NCI-H2107 (cell line): ENCODE measurements around the gene TPRG1.
"Not testable (repeated sequence)": the region's sequence is repeated elsewhere in the genome, so short reads cannot be mapped to it uniquely, and the experiment has no call there.

Experiments used
- DNase-seq: peaks from one replicate; lab custom pipeline; 2025; lab: John Stamatoyannopoulos, UW

The TPRG1 gene

DNA sequence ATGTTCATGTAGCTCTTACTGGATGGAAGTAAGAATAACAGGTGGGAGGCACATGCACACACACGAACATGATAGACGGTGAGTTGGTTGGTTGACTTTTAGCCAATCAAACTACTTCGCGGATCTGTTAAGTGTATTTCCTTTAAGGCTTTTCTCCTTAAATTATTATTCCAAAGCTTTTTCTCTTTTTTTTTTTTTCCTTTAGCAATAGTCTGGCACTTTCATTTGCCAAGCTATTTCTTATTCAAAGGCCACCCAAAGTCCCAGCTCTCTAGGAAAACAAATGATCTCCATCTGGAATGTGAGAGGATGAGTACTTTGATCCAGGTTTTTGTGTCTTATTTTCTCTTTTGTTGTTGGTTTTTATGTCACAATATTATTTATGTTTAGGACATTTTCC is 141.1 kb downstream of the TPRG1 start:
- DNase-seq: no peak

GRCh38 chr3:189316296-189317019 is 144.7 kb downstream of the TPRG1 start:
- no peak for DNase-seq

DNA sequence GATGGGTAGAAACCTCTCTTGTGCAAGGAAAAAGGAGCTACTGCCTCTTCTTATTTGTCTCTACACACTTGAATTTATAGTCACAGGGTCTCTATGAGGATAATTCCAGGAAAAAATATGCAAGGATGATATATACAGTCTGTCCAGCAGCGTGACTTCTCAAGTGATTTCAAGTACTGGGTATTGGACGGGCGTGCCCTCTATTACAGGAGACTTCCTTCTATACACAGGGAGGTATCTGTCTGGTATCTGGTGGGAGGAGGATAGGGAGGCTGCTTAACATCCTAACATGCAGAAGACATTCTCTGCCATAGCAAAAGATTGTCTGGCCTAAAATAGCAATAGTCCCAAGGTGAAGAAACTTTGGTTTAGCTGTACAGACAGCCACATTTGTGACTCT is 146.1 kb downstream of the TPRG1 start:
- no peak for DNase-seq

- DNase-seq: no peak
Measured at GRCh38 chr3:189320511-189320910, 148.7 kb downstream of the TPRG1 start.

GRCh38 chr3:189322339-189322738 is 150.6 kb downstream of the TPRG1 start:
- no peak for DNase-seq

DNA sequence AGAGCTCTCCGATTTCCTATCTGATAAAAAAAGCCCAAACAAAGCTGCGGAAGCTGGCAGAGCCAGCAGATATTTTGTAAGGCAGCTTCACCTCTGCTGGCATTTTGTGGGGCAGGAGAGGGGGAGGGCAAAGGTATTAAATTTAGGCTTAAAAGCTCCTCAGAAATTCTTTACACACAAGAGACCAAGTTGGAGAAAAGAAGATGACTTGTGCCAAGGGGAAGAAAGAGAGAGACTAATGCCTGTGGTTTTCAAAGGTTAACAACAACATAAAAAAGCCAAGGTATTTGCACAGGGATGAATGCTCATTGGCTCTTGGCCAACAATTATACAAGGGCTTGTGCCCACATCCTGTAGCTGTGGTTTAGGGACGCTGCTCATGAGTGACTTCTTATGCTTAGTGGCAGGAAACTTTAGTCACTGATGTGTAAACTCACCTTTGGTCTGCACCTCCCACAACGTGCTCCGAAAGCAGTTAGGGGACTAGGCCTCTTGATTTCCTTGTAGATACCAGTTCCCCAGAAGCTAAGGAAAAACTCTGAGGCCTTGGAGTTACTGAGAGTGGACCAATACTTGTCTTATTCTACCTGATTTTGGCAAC is 152.9 kb downstream of the TPRG1 start:
- peak; percentile 59 for DNase-seq

GRCh38 chr3:189325454-189325853 is 153.7 kb downstream of the TPRG1 start:
- DNase-seq: no peak

- DNase-seq: not testable (repeated sequence)
Measured at GRCh38 chr3:189329630-189330029, 157.9 kb downstream of the TPRG1 start.

- no peak for DNase-seq
Measured at GRCh38 chr3:189330066-189330465, 158.3 kb downstream of the TPRG1 start.

DNA sequence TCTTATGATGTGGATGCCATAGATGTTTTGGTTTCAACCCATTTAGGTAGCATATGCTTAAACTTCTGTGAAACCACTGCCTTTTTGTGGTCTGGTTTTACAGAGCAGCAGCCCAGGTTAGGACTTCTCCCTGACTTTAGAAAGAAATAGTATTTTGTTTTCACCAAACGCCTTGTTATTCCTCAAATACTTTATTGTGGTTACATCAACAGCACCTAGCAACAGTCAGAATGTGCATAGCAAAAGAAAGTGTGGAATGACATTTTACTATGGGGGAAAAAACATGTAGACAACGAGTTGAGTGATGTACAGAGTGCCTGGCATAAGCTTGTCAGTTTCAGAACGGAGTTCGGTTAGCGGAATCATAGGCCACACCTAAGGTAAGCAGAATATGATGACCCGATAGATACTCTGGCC is 159.2 kb downstream of the TPRG1 start:
- DNase-seq: no peak

- no peak for DNase-seq
Measured at GRCh38 chr3:189334064-189334920, 162.5 kb downstream of the TPRG1 start.

GRCh38 chr3:189337673-189338091 is 165.9 kb downstream of the TPRG1 start:
- DNase-seq: no peak

DNA sequence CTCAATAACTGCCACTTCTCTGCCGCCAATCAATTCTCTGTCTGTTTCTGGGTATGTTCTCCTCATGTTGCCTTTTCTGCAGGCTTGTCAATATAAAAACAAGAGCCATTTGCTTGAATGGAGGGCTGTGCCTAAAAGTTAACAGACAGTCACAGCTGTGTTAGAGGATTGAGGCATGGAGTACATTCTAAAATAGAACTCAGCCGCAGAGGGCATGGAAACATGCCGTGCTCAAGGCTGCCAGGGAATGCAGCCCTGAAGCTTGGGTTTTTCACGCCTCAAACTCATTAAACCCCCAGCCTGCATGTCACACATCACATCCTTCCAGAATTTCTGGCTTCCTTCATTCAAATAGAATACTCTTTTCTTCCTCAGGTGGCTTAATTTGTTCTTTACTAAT is 166.6 kb downstream of the TPRG1 start:
- DNase-seq: no peak

GRCh38 chr3:189339996-189340395 is 168.2 kb downstream of the TPRG1 start:
- no peak for DNase-seq

DNA sequence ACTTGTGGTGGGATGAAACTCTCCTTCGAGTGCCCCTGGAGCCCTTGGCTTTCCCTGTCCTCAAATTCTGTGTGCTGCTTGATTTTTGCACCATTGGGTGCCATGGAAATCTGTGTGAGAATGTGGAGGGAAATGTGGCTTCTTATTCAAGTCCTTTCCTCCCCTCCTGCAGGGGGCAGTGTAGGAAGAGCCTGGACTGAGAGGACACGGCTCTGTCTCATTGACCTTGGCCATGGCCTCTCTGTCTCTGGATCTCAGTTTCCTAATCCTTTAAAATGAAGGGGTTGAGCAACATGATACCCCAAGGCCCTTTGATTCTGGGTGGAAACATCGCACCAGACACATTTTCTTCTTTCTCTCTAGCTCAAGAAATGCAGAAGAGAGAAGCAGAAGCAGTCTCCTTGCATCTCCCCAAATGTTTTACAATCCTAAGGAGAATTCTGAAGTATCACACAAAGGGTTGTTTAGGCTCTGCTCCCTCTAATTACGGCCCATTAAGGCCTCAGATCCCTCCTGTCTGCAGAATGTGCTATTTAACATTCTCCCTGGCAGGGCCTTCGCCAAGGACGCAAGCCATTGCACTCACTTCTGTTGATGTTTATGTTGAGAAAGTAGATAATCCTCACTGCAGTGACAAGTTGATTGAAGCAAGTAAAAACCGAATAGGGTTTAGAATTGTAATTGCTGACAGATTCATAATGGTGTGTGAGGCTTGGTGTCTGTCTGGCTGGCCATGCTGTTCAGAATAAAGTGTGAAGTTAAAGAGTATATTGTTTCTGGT is 169.1 kb downstream of the TPRG1 start:
- no peak for DNase-seq

- DNase-seq: no peak
Measured at GRCh38 chr3:189342811-189343210, 171.0 kb downstream of the TPRG1 start.

- no peak for DNase-seq
Measured at GRCh38 chr3:189344996-189345395, 173.2 kb downstream of the TPRG1 start.

- no peak for DNase-seq
Measured at GRCh38 chr3:189349772-189350171, 178.0 kb downstream of the TPRG1 start.

DNA sequence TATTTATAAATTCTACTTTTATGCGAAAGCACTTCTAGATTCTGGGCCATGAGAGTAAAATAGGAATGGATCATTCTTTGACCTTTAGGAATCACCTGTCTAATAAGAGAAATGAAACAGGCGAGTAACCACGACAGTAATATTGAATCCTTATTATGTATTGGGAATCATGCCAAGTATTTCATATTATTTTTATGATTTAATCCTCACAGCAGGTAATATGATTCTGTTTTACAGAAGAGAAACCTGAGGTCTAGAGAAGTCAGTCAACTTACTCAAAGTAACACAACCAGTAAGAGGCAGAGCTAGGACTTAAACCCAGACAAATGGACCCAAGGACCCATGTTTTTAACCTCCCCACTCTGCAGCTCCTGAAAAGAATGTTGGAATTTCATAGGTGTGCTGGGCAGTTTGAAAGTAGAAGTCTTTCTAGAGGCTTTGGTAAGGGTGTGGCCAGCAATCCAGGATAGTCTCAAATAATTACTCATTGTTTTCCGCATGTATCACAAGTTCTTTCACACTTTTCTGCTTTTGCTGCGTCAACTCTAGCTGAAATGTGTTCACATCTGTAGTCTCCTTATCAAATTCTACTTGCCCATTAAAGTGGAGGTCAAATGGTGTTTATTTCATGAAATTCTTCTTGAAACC is 181.7 kb downstream of the TPRG1 start:
- DNase-seq: no peak

DNA sequence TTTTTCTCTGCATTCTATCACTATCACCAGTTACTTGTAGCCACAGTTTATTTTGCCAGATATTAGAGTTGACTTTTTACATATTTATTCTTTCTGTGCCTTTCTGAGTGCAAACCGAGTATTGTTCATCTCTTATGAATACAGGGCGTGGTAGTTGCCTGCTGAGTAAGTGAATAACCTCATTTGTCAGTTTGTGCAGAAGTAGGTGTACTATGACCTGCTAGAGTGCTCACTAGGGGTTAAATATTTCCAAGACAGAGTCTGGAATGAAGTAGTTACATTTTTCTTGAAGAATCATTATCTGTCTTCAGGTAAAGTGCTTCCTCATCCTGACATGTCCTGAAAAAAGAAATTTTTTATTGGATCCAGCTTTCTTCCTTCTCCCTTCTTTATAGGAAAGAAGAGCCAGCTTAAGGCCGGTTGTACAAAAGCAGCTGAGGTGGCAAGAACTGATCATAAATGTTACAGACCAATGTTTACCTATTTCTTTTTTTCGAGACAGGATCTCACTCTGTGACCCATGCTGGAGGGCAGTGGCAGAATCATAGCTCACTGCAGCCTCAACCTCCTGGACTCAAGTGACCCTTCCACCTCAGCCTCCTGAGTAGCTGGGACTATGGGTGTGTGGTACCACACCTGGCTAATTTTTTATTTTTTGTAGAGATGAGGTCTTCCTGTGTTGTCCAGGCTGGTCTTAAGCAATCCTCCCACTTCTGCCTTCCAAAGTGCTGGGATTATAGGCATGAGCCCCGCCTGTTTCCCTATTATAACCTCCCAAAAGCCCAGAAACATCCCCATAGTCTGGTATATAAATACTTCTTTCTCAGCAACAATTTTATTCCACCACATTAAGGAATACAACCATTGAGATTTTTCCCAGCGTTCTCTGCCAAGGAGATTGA is 182.5 kb downstream of the TPRG1 start:
- no peak for DNase-seq

- DNase-seq: no peak
Measured at GRCh38 chr3:189355115-189355480, 183.3 kb downstream of the TPRG1 start.
